Fibroblast of villous mesenchyme (primary cell): ENCODE results near the gene FXR1. TPM values are rescaled to one million over a fixed set of nuclear protein-coding genes. Genes with fewer than 3 reads are reported as not detected.
"Not testable (repeated sequence)": the region's sequence is repeated elsewhere in the genome, so short reads cannot be mapped to it uniquely, and the experiment has no call there.

Experiments
- DNase-seq: peaks from one replicate; pipeline ENCODE4 v3.0.0-alpha.2; 2010; ENCODE audit warnings: low read depth
- H3K4me3 ChIP-seq: 2 replicates; pipeline ENCODE4 v1.5.1; 2011; ENCODE audit warnings: low read depth, mild to moderate bottlenecking, low read length
- CTCF ChIP-seq: IDR thresholded peaks from 2 replicates; pipeline ENCODE4 v1.5.1; 2012; ENCODE audit warnings: low read depth, mild to moderate bottlenecking, low read length; ENCODE audit not compliant: insufficient read depth
- total RNA-seq: library from RNA; depleted of rRNA; stranded (reverse); fragments of >200 nt; gene quantifications from 2 replicates; pipeline ENCODE4 v1.2.3, GENCODE V29; 2012

The FXR1 gene
- total RNA-seq, 1 donor = 131 TPM

GRCh38 chr3:180996415-180996932, 84.0 kb downstream of the FXR1 start:
- DNase-seq = no peak
- no peak for TF ChIP-seq CTCF
- H3K4me3 ChIP-seq = no peak overlapping the region

GRCh38 chr3:181002331-181002730, 89.9 kb downstream of the FXR1 start:
- DNase-seq, H3K4me3 ChIP-seq: not testable (repeated sequence)

GRCh38 chr3:181003469-181003868, 91.0 kb downstream of the FXR1 start:
- not testable (repeated sequence) for H3K4me3 ChIP-seq, DNase-seq

GRCh38 chr3:181006541-181006940, 94.1 kb downstream of the FXR1 start:
- TF ChIP-seq CTCF = no peak
- no peak overlapping the region for H3K4me3 ChIP-seq
- no peak for DNase-seq

GRCh38 chr3:181007262-181007661, 94.8 kb downstream of the FXR1 start:
- DNase-seq = no peak
- TF ChIP-seq CTCF = no peak
- H3K4me3 ChIP-seq = no peak overlapping the region

- no peak for DNase-seq
- no peak overlapping the region for H3K4me3 ChIP-seq
- no peak for TF ChIP-seq CTCF
Observed at GRCh38 chr3:181008796-181009195, 96.3 kb downstream of the FXR1 start.

GRCh38 chr3:181009225-181009624, 96.8 kb downstream of the FXR1 start:
- H3K4me3 ChIP-seq = no peak overlapping the region
- no peak for DNase-seq
- TF ChIP-seq CTCF = no peak

- DNase-seq = peak; percentile 7
- no peak overlapping the region for H3K4me3 ChIP-seq
- TF ChIP-seq CTCF = no peak
Observed at GRCh38 chr3:181017690-181018089, 105.2 kb downstream of the FXR1 start.
